ENCODE results near the gene ZNF684.
A peak's percentile ranks its signal among the peaks of the same experiment; 100 is the strongest.
"Not testable (repeated sequence)": the region's sequence is repeated elsewhere in the genome, so short reads cannot be mapped to it uniquely, and the experiment has no call there.

Gene ZNF684

GRCh38 chr1:40531381-40532061 lies at the start of gene ZNF684:
ZNF684 (plus strand) TSS chr1:40531637; CDS start chr1:40533167, 1,530 bp downstream.
- peak; percentile 76 for DNase-seq (ENCODE audit: low read depth, low spot score)

- DNase-seq (ENCODE audit: low read depth, low spot score) = no peak
Measured at GRCh38 chr1:40495315-40495903, 36.0 kb upstream of the ZNF684 start.

GRCh38 chr1:40502651-40503050 lies 28.8 kb upstream of the ZNF684 start:
- not testable (repeated sequence) for DNase-seq (ENCODE audit: low read depth, low spot score)

- no peak for DNase-seq (ENCODE audit: low read depth, low spot score)
Measured at GRCh38 chr1:40507973-40508372, 23.5 kb upstream of the ZNF684 start.

- peak; percentile 71 for DNase-seq (ENCODE audit: low read depth, low spot score)
Measured at GRCh38 chr1:40508375-40509341, 22.8 kb upstream of the ZNF684 start, which contains the start of gene EXO5. EXO5 (plus strand) TSS chr1:40508767; CDS start chr1:40514545, 5,778 bp downstream.

- DNase-seq (ENCODE audit: low read depth, low spot score) = no peak
Measured at GRCh38 chr1:40519517-40519916, 11.9 kb upstream of the ZNF684 start.

GRCh38 chr1:40530735-40531380 lies 579 bp upstream of the ZNF684 start:
- no peak for DNase-seq (ENCODE audit: low read depth, low spot score)

- DNase-seq (ENCODE audit: low read depth, low spot score) = no peak
Measured at GRCh38 chr1:40532062-40532389, 589 bp downstream of the ZNF684 start.

- DNase-seq (ENCODE audit: low read depth, low spot score) = no peak
Measured at GRCh38 chr1:40532844-40533424, 1.5 kb downstream of the ZNF684 start.

- no peak for DNase-seq (ENCODE audit: low read depth, low spot score)
Measured at GRCh38 chr1:40534589-40534988, 3.2 kb downstream of the ZNF684 start.

GRCh38 chr1:40535732-40536131 lies 4.3 kb downstream of the ZNF684 start:
- no peak for DNase-seq (ENCODE audit: low read depth, low spot score)

- DNase-seq (ENCODE audit: low read depth, low spot score) = no peak
Measured at GRCh38 chr1:40539338-40539737, 7.9 kb downstream of the ZNF684 start.

- no peak for DNase-seq (ENCODE audit: low read depth, low spot score)
Measured at GRCh38 chr1:40546957-40547356, 15.5 kb downstream of the ZNF684 start.

- no peak for DNase-seq (ENCODE audit: low read depth, low spot score)
Measured at GRCh38 chr1:40553017-40553416, 21.6 kb downstream of the ZNF684 start.

GRCh38 chr1:40554807-40555206 lies 23.4 kb downstream of the ZNF684 start:
- DNase-seq (ENCODE audit: low read depth, low spot score) = not testable (repeated sequence)

GRCh38 chr1:40556121-40556520 lies 24.7 kb downstream of the ZNF684 start:
- DNase-seq (ENCODE audit: low read depth, low spot score) = no peak

- not testable (repeated sequence) for DNase-seq (ENCODE audit: low read depth, low spot score)
Measured at GRCh38 chr1:40558241-40558640, 26.8 kb downstream of the ZNF684 start.

- no peak for DNase-seq (ENCODE audit: low read depth, low spot score)
Measured at GRCh38 chr1:40562185-40562584, 30.7 kb downstream of the ZNF684 start.

GRCh38 chr1:40563266-40563665 lies 31.8 kb downstream of the ZNF684 start:
- DNase-seq (ENCODE audit: low read depth, low spot score) = no peak

- DNase-seq (ENCODE audit: low read depth, low spot score) = no peak
Measured at GRCh38 chr1:40564506-40564905, 33.1 kb downstream of the ZNF684 start.

- no peak for DNase-seq (ENCODE audit: low read depth, low spot score)
Measured at GRCh38 chr1:40564913-40565312, 33.5 kb downstream of the ZNF684 start.

Data from activated CD4-positive, CD25-positive, alpha-beta regulatory T cell treated with anti-CD3 and anti-CD28 coated beads, Interleukin-2, amount 50 U/mL, for 16 hours (primary cell).